H4 (cell line): Measurements from ENCODE around the gene ZNF581. TPM values are rescaled to one million over a fixed set of nuclear protein-coding genes. Genes with fewer than 3 reads are reported as not detected.

Source experiments
- DNase-seq: peaks from one replicate; pipeline ENCODE4 v3.0.0-alpha.2; 2015; ENCODE audit warnings: low spot score
- total RNA-seq: library from RNA; depleted of rRNA; stranded (reverse); fragments of >200 nt; shearing (Covaris generic); gene quantifications from 2 replicates; pipeline ENCODE4 v1.2.3, GENCODE V29; 2014; rRNA removed

Gene ZNF581, protein sequence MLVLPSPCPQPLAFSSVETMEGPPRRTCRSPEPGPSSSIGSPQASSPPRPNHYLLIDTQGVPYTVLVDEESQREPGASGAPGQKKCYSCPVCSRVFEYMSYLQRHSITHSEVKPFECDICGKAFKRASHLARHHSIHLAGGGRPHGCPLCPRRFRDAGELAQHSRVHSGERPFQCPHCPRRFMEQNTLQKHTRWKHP
- 28.9 and 29.5 TPM in 2 replicates for total RNA-seq

DNA sequence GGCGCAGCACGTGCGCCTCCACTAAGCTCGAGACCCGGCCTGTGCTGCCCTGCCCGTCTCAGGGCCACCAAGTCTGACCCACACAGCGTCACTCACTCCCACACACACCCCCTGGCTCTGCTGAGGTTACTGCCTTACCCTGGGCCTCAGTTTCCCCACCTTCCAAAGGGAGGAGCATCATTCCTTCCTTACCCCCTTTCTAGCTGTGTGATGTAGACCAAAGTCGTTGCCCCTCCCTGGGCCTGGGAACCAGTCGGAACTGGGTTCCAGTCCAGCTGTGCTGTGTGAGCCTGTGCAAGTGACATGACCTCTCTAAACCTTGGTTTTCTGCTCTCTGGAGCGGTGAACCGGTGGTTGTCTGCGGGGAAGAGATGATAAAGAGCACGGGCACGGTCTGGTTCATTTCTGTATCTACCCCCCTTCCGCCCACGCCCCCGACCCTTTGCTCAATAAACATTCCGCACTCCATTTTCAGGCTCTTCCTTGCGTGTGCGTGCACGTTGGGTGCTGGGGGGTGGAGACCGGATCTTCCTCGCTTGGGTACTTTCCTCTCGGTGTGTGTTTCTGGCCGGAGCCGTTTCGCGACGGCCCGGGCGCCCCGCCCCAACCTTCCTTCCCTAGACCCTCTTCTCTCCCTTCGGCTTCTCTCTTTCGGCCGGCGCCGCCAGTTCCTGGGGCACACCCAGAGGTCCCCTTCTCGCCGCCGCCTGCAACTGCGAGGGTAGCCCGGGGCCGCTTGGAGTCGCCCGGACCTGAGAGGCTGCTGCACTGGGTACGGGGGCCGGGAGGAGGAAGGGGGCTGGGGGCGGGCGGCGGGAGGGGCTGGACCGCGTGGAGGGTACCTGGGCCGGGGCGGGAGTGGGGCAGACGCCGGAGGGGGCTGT lies at the start of gene ZNF581:
ZNF581 (plus strand) TSS at position 647 of the 884 bp plus-strand sequence. CDS start 923 bp downstream, outside the sequence.
- peak; percentile 81 for DNase-seq

DNA sequence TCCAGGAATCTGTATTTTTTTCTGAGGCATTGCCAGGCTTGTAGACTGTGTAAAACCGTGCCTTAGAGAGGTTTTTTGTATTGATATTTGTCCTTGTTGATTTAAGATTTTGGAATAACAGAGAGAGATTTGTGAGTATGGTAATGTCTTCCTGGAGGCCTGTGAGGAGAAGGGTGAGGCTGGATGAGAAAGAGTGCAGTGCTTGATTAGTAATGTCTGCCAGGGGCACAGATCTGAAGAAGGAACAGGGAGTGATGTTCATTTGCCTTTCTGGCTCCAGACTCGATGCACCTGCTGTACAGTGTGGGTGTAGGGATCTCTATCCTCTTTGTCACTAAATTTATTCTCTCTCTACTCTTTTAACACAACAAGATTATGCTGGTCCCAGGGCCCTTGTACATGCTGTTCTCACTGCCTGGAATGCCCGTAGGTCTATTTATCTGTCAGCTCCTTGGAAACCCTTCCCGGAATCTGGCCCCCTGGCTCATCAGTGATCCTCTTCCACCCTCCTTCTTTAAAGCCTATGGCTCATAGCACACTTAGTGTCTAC lies 48.4 kb upstream of the ZNF581 start:
- DNase-seq: no peak

DNA sequence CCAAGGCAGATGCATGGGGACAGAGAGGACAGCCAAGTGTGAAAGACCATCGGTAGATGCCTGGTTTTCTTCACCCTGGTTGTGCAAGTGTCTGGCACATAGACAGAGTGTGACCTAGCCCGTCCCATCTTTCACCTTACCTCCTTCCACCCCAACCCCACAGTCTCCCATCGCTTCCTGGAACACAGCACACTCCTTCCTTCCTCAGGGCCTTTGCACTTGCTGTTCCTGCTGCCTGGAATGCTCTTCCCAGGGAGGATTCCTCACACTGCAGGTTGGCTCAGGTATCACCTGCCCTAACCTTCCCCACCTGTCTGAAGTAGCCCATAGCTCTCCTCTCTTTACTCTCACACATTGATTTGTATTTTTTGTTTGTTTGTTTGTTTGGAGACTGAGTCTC lies 47.1 kb upstream of the ZNF581 start:
- DNase-seq: no peak

DNA sequence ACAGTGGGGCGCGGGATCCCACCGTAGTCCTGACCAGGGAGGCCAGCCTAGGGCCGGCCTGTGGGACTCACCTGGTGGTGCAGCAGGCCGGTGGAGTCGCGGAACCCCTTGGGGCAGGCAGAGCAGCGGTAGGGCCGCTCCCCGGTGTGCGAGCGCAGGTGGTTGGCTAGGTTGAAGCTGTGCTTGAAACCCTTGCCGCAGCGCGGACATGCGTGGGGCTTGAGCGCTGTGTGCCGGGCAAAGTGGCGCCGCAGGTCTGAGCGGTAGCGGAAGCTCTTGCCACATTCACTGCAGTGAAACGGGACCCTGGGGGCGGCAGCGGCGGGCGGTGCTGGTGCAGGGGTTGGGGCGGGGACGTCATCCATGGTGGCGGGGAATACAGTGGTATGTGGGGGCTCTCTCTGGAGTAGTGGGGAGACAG lies 45.9 kb upstream of the ZNF581 start:
- DNase-seq: no peak

DNA sequence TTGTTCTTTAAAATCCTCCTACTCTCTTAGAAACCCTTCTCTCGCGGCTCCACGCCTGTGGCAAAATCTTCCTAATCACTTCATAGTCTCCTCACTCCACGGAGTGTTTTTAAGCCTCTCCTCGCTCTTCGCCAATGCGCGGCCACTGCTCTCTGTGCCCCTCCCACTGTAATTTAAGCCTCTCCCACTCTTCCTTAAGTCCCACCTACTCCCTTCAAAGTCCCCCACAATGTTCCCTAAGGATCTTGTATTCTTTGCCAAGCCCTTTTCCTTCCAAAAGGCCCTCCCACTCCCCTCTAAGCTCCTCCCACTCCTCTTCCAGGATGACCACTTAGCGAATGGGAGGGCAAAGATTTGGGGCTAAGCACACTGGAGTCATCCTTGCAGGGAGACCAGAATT lies 45.4 kb upstream of the ZNF581 start:
- no peak for DNase-seq

DNA sequence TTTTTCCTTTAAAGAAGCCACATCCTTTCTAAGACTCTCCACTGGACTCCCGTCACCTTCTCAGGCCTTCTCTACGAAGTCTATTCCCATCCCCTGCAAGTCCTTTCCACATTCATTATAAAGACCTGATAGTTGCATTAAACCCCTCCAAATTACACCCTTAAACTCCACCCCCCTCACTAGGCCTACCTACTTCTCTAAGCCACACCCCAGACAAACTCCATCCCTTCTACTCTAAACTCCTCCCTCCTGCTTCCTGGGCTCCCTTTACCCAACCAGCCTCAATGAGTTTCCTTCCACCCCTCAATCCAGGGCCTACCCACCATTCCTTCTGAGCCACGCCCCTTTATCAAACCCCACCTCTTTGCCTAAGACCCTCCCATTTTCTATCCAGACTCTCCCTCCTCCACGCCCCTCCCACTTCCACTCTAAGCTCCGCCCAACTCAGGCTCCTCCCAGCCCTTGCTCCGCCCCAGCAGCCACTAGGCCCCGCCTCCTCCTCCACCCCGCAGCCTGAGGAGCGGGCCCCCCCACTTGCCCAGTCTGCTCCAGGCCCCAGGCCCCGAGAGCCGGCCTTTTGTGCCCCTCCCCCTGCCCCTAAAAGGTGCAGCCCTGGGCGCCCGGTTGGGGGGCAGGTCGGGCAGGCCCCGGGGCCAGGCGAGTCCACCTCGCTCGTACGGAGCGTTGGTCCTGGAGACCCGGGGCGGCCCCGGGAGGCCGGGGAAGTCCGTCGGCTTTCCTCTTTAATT lies 44.6 kb upstream of the ZNF581 start:
- DNase-seq: peak; percentile 99

DNA sequence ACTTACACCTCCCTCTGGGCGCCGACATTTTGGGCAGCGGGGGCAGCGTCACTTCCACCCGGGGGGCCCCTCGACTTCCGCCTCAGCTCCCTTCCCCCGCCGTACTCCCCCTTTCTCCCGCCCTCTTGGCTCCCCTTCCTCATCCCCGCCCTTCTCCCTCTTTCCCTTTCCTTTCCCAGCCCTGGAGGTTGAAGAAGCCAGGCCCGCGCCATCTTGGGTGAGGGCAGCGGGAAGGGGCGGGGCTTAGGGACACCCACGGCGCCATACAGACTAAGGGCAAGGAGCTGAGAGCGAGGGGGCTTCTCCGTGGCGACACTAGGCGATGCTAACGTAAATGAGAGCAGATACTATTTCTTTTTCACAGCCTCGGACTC lies 44.0 kb upstream of the ZNF581 start, which contains the start of gene FIZ1:
FIZ1 (minus strand) TSS at position 50 of the 374 bp plus-strand sequence. CDS start 1,652 bp downstream, outside the sequence.
- DNase-seq: peak; percentile 100

DNA sequence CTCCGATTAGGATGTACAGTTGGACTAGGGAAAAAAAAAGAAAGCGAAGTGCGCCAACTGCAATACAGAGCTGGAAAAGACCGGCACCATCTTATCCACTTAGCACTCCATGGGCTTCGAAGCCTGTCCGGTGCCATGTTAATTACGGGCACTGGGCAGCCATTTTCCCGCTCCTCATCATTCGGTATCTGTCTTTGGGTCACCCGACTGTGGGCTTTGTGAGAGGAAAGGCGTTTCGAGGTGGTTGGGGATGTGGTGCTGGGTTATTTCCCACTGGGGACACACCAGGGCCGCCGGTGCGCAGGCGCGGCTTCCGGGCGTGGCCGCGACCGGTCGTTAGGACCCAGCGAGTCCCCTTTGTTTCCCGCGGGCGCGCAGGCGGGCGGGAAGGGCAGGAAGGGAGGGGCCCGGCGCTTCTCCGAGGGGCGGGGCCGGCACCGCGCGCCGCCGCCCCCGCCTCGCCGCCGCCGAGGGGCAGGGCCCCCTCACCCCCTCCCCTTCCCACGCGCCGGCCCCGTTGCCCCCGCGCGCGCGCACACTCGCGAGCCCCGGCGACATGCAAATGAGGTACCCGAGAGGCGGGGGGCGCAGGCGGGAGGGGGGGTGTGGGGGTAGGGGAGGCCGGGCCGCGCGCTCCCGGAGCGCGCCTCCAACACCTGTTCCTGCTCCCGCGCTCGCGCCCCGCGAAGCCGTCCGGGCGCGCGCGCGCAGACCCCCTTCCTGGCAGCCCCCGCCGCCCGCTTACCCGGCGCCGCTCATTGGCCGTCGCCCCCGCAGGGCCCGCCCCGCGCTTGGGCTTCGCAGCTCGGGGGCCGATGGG lies 43.4 kb upstream of the ZNF581 start, which contains the start of gene ZNF524:
ZNF524 (plus strand) TSS at position 447 of the 820 bp plus-strand sequence. CDS start 1,825 bp downstream, outside the sequence.
- DNase-seq: peak; percentile 95

DNA sequence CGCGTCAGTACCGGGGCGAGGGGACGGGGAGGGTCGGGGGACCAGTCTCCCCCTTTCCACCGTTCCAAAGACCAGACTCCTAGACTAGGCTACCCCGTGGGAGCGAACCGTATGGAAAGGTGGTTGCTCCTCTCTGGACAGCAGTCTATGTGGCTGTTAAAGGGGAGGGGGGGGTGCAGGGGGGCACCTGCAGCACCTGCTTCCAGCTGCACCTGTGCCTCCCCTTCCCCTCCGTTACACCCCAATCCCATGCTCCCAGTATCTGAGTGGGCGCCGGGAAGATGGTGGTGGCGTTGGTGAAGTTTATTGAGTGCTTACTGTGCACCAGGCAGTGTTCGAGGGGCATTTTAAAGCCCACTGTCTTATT lies 42.8 kb upstream of the ZNF581 start:
- DNase-seq: no peak

DNA sequence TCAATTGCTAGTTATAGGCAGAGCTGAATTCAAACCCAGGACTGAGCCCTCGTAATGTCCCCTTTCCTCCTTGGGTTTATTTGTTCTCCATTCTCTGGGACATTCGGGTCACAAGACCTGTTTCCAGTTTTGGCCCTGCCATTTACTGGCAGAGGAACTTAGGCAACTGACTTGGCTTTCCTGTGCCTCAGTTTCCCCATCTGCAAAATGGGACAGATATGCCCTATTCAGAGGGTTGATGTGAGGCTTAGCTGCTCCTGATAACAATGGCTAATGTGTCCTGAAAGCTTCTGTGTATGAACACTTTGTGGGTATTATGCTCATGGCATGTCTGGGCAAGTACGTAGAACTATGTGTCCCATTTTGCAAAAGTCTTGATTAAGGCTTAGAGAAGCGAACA lies 42.4 kb upstream of the ZNF581 start:
- DNase-seq: no peak

DNA sequence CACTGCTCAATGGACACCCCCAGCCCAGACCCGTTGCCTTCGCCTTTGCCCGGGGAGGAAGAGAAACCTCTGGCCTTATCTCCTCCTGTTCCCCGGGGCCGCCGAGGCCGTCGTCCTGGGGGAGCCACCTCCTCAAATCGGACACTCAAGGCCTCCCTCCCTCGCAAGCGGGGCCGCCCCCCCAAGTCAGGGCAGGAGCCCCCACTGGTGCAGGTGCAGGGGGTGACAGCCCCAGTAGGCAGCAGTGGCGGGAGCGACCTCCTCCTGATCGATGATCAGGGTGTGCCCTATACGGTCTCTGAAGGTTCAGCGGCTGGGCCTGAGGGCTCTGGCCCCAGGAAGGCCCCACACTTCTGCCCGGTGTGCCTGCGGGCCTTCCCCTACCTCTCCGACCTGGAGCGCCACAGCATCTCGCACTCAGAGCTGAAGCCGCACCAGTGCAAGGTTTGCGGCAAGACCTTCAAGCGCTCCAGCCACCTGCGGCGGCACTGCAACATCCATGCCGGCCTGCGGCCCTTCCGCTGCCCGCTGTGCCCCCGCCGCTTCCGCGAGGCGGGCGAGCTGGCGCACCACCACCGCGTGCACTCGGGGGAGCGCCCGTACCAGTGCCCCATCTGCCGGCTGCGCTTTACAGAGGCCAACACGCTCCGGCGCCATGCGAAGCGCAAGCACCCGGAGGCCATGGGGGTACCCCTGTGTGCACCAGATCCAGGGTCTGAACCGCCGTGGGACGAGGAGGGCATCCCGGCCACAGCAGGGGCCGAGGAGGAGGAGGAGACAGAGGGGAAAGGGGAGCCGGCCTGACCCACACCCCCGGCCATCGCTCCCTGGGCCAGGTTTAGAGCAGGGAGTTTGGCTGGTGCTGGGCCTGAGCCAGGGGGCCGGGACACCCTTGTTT lies 41.1 kb upstream of the ZNF581 start:
- DNase-seq: no peak

DNA sequence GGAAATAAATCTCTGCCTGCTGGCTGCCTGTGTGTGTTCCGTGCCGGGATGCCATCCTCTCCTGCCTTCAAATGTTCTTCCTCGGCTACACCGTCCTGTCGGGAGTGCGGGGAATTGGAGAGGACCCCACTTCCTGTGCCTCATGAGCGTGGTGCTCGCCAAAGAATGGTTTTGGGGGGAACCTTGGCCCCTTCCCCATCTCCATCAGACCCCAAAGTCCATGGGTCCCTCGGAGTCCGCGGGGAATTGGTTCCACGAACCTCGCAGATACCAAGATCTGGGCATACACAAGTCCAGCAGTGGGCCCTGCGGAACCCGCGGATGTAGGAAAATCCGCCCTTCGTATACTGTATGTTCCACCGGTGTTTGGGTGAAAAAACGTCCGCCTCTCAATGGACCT lies 40.3 kb upstream of the ZNF581 start:
- no peak for DNase-seq

DNA sequence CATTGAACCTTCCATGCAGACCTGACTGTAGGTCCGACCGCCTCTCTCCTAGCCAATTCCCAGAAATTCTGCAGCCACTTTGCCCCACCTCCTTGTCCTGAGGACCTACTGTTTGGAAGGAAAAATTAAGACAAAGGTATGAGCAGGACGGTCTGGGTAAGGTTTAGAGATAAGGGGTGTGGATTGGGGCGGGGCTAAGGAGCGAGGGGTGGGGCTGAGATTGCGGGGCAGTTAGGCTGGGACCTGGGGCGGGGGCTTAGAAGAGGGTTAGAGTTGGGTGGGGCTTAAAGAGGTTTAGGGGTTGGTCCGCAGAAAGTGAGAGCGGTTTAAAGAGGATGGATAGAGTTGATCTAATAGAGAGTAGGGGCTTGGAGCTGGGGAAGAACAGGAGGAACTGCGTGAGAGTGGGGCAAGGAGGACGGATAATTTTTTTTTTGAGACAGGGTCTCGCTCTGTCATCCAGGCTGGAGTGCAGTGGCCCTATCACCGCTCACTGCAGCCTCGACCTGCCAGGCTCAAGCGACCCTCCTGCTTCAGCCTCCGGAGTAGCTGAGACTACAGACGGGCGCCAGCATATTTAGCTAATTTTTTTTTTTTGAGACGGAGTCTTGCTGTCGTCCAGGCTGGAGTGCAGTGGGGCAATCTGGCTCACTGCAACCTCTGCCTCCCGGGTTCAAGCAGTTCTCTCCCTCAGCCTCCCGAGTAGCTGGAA lies 39.7 kb upstream of the ZNF581 start:
- no peak for DNase-seq

DNA sequence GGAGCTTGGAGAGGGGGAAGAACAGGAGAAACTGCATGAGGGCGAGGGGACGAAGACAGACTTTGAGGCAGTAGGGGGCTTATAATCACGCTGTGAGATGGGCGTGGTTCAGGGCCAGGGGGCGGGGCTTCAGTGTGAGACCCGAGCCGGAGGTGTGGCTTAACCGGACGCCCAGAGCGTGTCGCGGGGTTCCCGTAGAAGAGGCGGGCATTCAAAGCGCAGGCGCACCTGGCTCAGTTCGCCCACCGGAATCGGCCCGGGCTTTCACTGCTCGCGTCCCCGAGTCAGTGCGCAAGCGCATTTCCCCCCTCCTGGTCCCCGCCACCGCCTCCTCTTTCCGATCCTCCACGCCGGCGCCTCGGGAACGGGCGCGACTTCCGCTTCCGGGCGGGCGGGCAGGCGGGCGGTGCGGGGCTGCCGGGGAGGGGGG lies 38.2 kb upstream of the ZNF581 start:
- DNase-seq: peak; percentile 100

DNA sequence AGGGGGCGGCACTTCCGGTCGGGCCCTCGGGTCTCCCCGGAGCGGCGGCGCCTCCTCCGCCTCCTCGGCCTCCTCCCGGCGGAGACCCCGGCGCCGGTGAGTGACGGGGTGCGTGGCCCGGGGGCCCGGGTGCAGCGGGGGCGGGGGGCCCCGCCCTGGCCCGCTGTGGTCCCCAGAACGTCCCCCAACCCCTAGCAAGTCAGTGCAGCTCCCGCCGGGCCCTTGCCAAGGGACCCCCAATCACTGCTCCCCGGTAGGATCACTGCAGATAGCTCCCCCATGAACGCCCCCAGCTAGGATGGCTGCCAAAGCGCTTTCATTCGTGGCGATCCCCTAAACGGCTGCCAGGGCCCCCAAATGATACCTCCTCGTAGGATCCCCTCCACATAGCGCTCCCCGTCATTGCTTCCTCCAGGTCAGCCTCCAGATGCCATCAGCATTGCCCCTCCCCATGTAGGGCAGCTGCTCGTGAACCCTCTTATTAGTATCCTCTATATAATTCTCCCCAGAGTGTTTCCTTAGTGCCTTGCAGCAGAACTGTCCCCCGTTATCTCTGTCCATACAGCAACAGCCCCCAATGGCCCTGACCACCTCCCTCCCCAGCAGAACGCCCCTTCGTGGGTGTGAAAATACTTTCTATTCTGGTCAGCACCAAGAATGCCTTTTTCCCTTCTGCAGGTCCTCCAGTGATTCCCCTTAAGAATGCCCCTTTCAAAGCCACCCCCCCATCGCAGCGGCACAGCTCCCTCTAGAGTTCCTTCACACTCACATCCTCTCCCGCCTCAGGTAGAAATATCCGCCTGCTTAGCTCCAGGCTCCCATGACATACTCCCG lies 37.6 kb upstream of the ZNF581 start, which contains the start of gene ZNF865:
ZNF865 (plus strand) TSS at position 11 of the 834 bp plus-strand sequence. CDS start 7,972 bp downstream, outside the sequence.
- DNase-seq: peak; percentile 91

DNA sequence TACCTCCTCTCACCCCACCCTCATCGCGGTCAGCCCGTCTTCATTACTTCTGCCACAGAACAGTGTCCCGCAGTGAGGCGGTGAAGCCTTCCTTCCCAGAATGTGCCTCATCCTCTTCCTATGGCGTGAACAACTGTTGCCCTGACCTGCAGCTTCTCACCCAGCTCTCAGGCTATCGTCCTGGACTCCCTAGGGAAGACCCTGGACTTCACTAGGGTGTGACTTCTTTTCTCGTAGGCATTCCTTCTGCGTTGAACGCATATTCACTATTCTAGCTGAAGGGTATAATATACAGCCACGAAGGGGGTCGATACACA lies 37.0 kb upstream of the ZNF581 start:
- DNase-seq: no peak

DNA sequence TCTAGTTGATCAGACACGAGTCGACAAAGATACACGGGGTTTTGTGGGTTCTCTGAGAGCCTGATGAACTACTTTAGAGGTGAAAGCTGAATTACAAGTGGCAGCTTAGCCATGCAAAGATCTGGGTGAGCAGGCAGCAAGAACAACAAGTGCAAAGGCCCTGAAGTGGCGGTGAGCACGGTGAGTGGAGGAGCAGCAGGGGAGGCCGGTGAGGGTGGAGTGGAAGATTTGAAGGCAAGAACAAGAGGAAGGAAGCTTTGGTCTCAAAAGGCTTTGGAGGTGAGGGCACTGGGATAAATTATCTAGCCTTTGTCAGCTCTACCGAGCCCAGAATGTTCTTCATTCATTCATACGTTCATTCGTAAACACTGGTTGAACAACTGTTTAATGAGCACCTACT lies 36.6 kb upstream of the ZNF581 start:
- DNase-seq: no peak

DNA sequence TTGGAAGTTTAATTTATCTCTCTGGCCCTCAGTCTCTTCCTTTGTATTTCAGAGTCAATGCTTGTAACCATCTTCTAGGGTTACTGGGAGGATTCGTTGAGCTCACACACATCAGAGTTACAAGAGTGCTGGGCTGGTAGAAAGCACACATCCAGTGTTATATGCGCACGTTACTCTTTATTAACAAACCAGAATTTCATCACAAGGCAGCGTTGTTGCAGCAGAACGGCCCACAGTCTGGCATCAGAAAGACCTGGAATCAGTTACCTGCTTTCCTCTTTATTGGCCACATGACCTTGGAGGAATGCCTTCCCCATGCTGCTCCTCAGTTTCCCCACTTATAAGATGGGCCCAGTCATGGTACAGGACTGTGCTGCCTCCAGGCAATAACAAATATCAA lies 34.1 kb upstream of the ZNF581 start:
- no peak for DNase-seq
